GM12801 (cell line): ENCODE measurements around the gene KRTAP10-4.

Experiments
- CTCF ChIP-seq: IDR thresholded peaks from one replicate; pipeline ENCODE4 v1.5.1; 2011; ENCODE audit warnings: control low read depth; ENCODE audit not compliant: insufficient read length; ENCODE audit errors: extremely low read depth

The KRTAP10-4 gene

DNA sequence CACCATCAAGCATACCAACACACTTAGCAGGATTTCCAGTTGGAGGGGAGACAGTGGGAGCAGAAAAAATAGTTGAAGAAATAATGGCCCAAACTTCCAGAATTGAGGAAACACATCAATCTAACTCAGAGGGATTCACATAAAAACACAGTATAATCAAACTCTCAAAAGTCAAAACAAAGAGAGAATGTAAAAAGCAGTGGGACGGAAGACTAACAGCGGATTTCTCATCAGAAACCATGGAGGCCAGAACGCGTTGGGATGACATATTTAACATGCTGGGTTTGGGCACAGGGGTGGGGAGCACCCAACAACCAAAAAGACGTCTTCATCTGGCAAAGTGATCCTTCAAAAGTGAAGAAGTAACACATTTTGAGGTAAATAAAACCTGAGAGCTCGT lies 46.4 kb downstream of the KRTAP10-4 start:
- TF ChIP-seq CTCF = no peak

- no peak for TF ChIP-seq CTCF
These were observed 50.0 kb downstream of the KRTAP10-4 start for GRCh38 chr21:44623575-44623974.
